ENCODE results near the gene ZMYND8. TPM values are rescaled to one million over a fixed set of nuclear protein-coding genes. Genes with fewer than 3 reads are reported as not detected.

The ZMYND8 gene
- total RNA-seq, 4 donors from 2014 or later: 48.5 to 169 (median 54.1) TPM

DNA sequence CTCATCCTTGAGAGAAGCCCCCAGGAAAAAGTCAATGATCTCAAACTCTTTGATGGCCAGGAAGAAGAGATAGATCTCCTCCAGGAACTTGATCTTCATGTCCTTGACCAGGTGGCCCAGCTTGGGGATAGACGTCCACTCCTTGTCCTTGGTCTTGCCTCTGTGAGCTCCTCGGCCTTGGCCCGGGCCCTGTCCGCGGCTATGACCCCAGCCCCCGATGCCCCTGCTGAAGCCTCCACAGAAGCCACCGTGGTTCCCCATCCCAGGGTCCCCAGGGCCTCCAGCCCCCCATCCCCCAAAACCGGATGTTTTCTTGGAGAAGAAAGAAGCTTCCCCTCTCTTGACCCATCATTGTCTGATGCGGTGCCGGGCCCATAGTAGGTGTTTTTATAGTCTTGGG lies 195.1 kb downstream of the ZMYND8 start:
- 95% methylated on average over 10 of the region's 10 CpGs for WGBS
- H3K4me1 ChIP-seq: no peaks in the 10 kb centered on the region
- no peak overlapping the region for H3K4me3 ChIP-seq
- TF ChIP-seq EP300 (IDR thresholded peaks at IDR 0.05) (no peak), POLR2AphosphoS5 (IDR thresholded peaks at IDR 0.05) (no peak), POLR2A (IDR thresholded peaks at IDR 0.05) (no peak), CTCF (IDR thresholded peaks at IDR 0.05) (no peak)
- H3K27me3 ChIP-seq: no peaks in the 10 kb centered on the region
- no peak overlapping the region for H3K27ac ChIP-seq
- no peak for DNase-seq (ENCODE audit: low spot score in 2 of 2)
- no peaks in the 10 kb centered on the region for H3K36me3 ChIP-seq
- no peaks in the 10 kb centered on the region for H3K9me3 ChIP-seq

- Histone ChIP-seq H3K36me3 (no peaks in the 10 kb centered on the region), H3K4me1 (no peaks in the 10 kb centered on the region), H3K27ac (no peak overlapping the region), H3K9me3 (no peaks in the 10 kb centered on the region), H3K27me3 (no peaks in the 10 kb centered on the region), H3K4me3 (no peak overlapping the region)
- no peak for TF ChIP-seq POLR2AphosphoS5 (IDR thresholded peaks at IDR 0.05)
- no peak for TF ChIP-seq CTCF (IDR thresholded peaks at IDR 0.05)
- TF ChIP-seq POLR2A (IDR thresholded peaks at IDR 0.05): no peak
- no peak for TF ChIP-seq EP300 (IDR thresholded peaks at IDR 0.05)
- WGBS: 90% methylated on average over 12 of the region's 14 CpGs
- DNase-seq (ENCODE audit: low spot score in 2 of 2): no peak
Measured at GRCh38 chr20:47160992-47161391, 195.5 kb downstream of the ZMYND8 start.

GRCh38 chr20:47160240-47160639 lies 196.3 kb downstream of the ZMYND8 start:
- DNase-seq (ENCODE audit: low spot score in 2 of 2): no peak
- H3K4me1 ChIP-seq: no peaks in the 10 kb centered on the region
- H3K4me3 ChIP-seq: no peak overlapping the region
- 93% methylated on average over 7 of the region's 7 CpGs for WGBS
- H3K9me3 ChIP-seq: no peaks in the 10 kb centered on the region
- no peaks in the 10 kb centered on the region for H3K36me3 ChIP-seq
- no peaks in the 10 kb centered on the region for H3K27me3 ChIP-seq
- TF ChIP-seq POLR2A (IDR thresholded peaks at IDR 0.05) (no peak), EP300 (IDR thresholded peaks at IDR 0.05) (no peak), POLR2AphosphoS5 (IDR thresholded peaks at IDR 0.05) (no peak), CTCF (IDR thresholded peaks at IDR 0.05) (no peak)
- H3K27ac ChIP-seq: no peak overlapping the region

Other genes starting within 250 kb of the ZMYND8 start
- 10 to 100 TPM; 45.1 to 77.8 (median 56.3) TPM for gene NCOA3, start 145.2 kb upstream of the ZMYND8 start, total RNA-seq